Loucy (cell line): ENCODE results near the gene RPL13.

Experiments used
- CTCF ChIP-seq: fragments of 200-600 bp; sonication (generic); conservative IDR thresholded peaks from 2 replicates; pipeline ENCODE4 v1.5.1; 2014; ENCODE audit warnings: mild to moderate bottlenecking, antibody characterized with exemption, low read length
- EZH2phosphoT487 ChIP-seq: fragments of 200-600 bp; IDR thresholded peaks from 2 replicates; pipeline ENCODE4 v1.6.1; 2018; ENCODE audit warnings: antibody characterized with exemption, mild to moderate bottlenecking, moderate library complexity, borderline replicate concordance

DNA sequence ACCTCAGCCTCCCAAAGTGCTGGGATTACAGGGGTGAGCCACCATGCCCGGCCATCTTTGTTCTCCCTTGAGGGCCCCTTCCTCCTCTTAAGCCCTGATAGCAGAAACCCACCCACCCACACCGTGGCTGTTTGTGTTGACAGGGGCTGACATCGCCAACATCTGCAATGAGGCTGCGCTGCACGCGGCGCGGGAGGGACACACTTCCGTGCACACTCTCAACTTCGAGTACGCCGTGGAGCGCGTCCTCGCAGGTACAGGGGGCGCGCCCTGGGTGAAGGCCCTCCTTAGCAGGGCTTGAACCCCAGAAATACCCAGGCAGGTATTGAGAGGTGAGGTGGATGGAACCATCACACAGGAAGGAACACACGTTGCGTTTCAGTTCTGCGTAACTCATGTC, 12.6 kb upstream of the RPL13 start:
- no peak for TF ChIP-seq CTCF
- TF ChIP-seq EZH2phosphoT487, result no peak
